Stomach (tissue), 9 donors: ENCODE measurements around the gene YPEL2. TPM values are rescaled to one million over a fixed set of nuclear protein-coding genes. Genes with fewer than 3 reads are reported as not detected.

ENCODE experiments used
- DNase-seq, 2 donors: peaks; one replicate each; pipeline versions ENCODE4 v3.0.0 to v3.0.0-alpha.2; 2013 to 2019
- H3K27ac ChIP-seq, 5 donors: fragments of 200-600 bp in 4 of 5; sonication (generic) in 4 of 5; one replicate each; pipeline ENCODE4 v1.5.1; 2013 to 2019; ENCODE audit warnings: mild to moderate bottlenecking in 1 of 5, moderate library complexity in 1 of 5
- H3K27me3 ChIP-seq, 3 donors: fragments of 200-600 bp; sonication (generic); one replicate each; pipeline ENCODE4 v1.5.1; 2017 to 2019; ENCODE audit warnings: mixed run types in 1 of 3
- H3K36me3 ChIP-seq, 4 donors: fragments of 200-600 bp; sonication (generic); 1 replicate in 3 of 4; 2 replicates in 1 of 4; pipeline ENCODE4 v1.5.1; 2016 to 2019
- H3K4me1 ChIP-seq, 4 donors: fragments of 200-600 bp; sonication (generic); one replicate each; pipeline ENCODE4 v1.5.1; 2016 to 2019
- H3K4me3 ChIP-seq, 4 donors: fragments of 200-600 bp; sonication (generic) in 3 of 4; one replicate each; pipeline ENCODE4 v1.5.1; 2016 to 2019; ENCODE audit warnings: mild to moderate bottlenecking in 1 of 4
- H3K9me3 ChIP-seq, 4 donors: fragments of 200-600 bp; sonication (generic); one replicate each; pipeline ENCODE4 v1.5.1; 2016 to 2019
- CTCF ChIP-seq, 7 experiments: fragments of 450-650 bp in 4 of 7; fragments of 200-600 bp in 3 of 7; sonication (generic) in 3 of 7; IDR thresholded peaks; one replicate each; pipeline ENCODE4 v1.5.1; 2016 to 2019; ENCODE audit warnings: antibody characterized with exemption in 7 of 7, control low read depth in 2 of 7, mild to moderate bottlenecking in 1 of 7
- EP300 ChIP-seq: sonication (generic); formaldehyde crosslinking; IDR thresholded peaks from one replicate; pipeline ENCODE4 v1.6.1; 2017; ENCODE audit warnings: antibody characterized with exemption
- POLR2A ChIP-seq, 4 donors: fragments of 450-650 bp; IDR thresholded peaks; one replicate each; pipeline ENCODE4 v1.6.1; 2016; ENCODE audit warnings: antibody characterized with exemption in 4 of 4, control low read depth in 2 of 4, mild to moderate bottlenecking in 1 of 4, moderate library complexity in 1 of 4
- POLR2AphosphoS5 ChIP-seq, 3 donors: sonication (generic); formaldehyde crosslinking; IDR thresholded peaks; one replicate each; pipeline ENCODE4 v1.6.1; 2016; ENCODE audit warnings: antibody characterized with exemption in 3 of 3
- WGBS, 5 donors: extraction: QIAGEN DNeasy Blood & Tissue Kit in 3 of 5; methylation state at CpG; one replicate each; pipeline versions ENCODE4 v1.1.5 to v1.1.7; 2013 to 2018; 5-methylcytosine and 5-hydroxymethylcytosine counted together
- intact Hi-C: fragments of 100-400 bp; cut with DNase I; formaldehyde crosslinking; loops from one replicate; pipeline ENCODE4 v1.15.1; 2023; ENCODE audit warnings: low total_unique reads
- polyA plus RNA-seq, 3 donors: library from polyadenylated mRNA; stranded (reverse); fragments of 200-250 nt; gene quantifications; one replicate each; pipeline ENCODE4 v1.2.3, GENCODE V29; 2013
- total RNA-seq, 5 donors: library from RNA; depleted of rRNA; stranded (reverse); fragments of >200 nt; gene quantifications; one replicate each; pipeline versions ENCODE4 v1.1.0 to v1.2.3, GENCODE V29; 2014 to 2016
- donor health status: healthy with polysubstance abuse.
- donor health status: Bipolar disorder and iron deficiency.
- donor health status: healthy.

YPEL2 gene
- total and polyA plus RNA-seq, 8 donors, result 4.4 to 60.8 (median 24.7) TPM

GRCh38 chr17:59329176-59330052, 2.0 kb upstream of the YPEL2 start:
- Histone ChIP-seq H3K9me3 (no peaks in the 10 kb centered on the region), H3K4me3 (peak overlapping the region in 1 of 4 donors; percentile 96), H3K27ac (peak overlapping the region; percentile 89 to 99 (median 96)), H3K4me1 (peaks cover 31 to 61% (median 50%) of the 10 kb centered on the region in 4 donors), H3K27me3 (no peaks in the 10 kb centered on the region), H3K36me3 (no peaks in the 10 kb centered on the region)
- WGBS, 5 donors, result 8 to 15% (median 12%) methylated on average over 6 of the region's 6 CpGs
- intact Hi-C loops, result no loop called here
- TF ChIP-seq CTCF (IDR thresholded peaks at IDR 0.05) (peak in 5 of 7 experiments; percentile 66 to 88 (median 79)), POLR2A (IDR thresholded peaks at IDR 0.05) (no peak), EP300 (no peak), POLR2AphosphoS5 (IDR thresholded peaks at IDR 0.05) (peak; percentile 62 to 86 (median 62))
- DNase-seq, result peak; percentile 66 to 89

- H3K27me3 ChIP-seq, result no peaks in the 10 kb centered on the region
- 10 to 19% (median 12%) methylated on average over 17 of the region's 17 CpGs for WGBS, 5 donors
- peak overlapping the region; percentile 89 to 99 (median 96) for H3K27ac ChIP-seq
- DNase-seq, result peak; percentile 77 to 87
- H3K4me1 ChIP-seq, result peaks cover 40 to 70% (median 58%) of the 10 kb centered on the region in 4 donors
- H3K36me3 ChIP-seq, result no peaks in the 10 kb centered on the region
- H3K9me3 ChIP-seq, result no peaks in the 10 kb centered on the region
- H3K4me3 ChIP-seq, result peak overlapping the region; percentile 90 to 100 (median 96)
- intact Hi-C loops, result no loop called here
- peak in 2 of 3 donors; percentile 77 to 79 for TF ChIP-seq POLR2AphosphoS5 (IDR thresholded peaks at IDR 0.05)
- no peak for TF ChIP-seq CTCF (IDR thresholded peaks at IDR 0.05)
Observed at GRCh38 chr17:59330053-59330942, 1.2 kb upstream of the YPEL2 start.

GRCh38 chr17:59331929-59332748, 684 bp downstream of the YPEL2 start:
- intact Hi-C loops, result no loop called here
- Histone ChIP-seq H3K36me3 (no peaks in the 10 kb centered on the region), H3K27ac (peak overlapping the region; percentile 89 to 99 (median 96)), H3K4me3 (peak overlapping the region; percentile 90 to 100 (median 96)), H3K27me3 (no peaks in the 10 kb centered on the region), H3K4me1 (peaks cover 57 to 84% (median 73%) of the 10 kb centered on the region in 4 donors), H3K9me3 (no peaks in the 10 kb centered on the region)
- WGBS, 5 donors, result 0 to 1% (median 1%) methylated on average over 40 to 89 of the region's 90 CpGs
- TF ChIP-seq POLR2AphosphoS5 (IDR thresholded peaks at IDR 0.05) (peak in 1 of 3 donors; percentile 49), CTCF (IDR thresholded peaks at IDR 0.05) (no peak)
- DNase-seq, result peak; percentile 57 to 77
